KOPT-K1 (cell line): ENCODE measurements around the gene ATCAY.
"Not testable (repeated sequence)": the region's sequence is repeated elsewhere in the genome, so short reads cannot be mapped to it uniquely, and the experiment has no call there.

Source experiments
- H3K27ac ChIP-seq: fragments of 200-600 bp; sonication (generic); 2 replicates; pipeline ENCODE4 v1.5.1; 2016; ENCODE audit warnings: antibody characterized with exemption, mild to moderate bottlenecking, low read depth, low read length; ENCODE audit not compliant: poor library complexity, severe bottlenecking
- H3K36me3 ChIP-seq: fragments of 200-600 bp; sonication (generic); 2 replicates; pipeline ENCODE4 v1.5.1; 2017; ENCODE audit warnings: antibody characterized with exemption, mild to moderate bottlenecking, low read length, moderate library complexity; ENCODE audit not compliant: insufficient read depth
- H3K9me3 ChIP-seq: fragments of 200-600 bp; sonication (generic); 2 replicates; pipeline ENCODE4 v1.5.1; 2017; ENCODE audit warnings: antibody characterized with exemption, low read length, mild to moderate bottlenecking; ENCODE audit not compliant: insufficient read depth, poor library complexity, severe bottlenecking

ATCAY gene

DNA sequence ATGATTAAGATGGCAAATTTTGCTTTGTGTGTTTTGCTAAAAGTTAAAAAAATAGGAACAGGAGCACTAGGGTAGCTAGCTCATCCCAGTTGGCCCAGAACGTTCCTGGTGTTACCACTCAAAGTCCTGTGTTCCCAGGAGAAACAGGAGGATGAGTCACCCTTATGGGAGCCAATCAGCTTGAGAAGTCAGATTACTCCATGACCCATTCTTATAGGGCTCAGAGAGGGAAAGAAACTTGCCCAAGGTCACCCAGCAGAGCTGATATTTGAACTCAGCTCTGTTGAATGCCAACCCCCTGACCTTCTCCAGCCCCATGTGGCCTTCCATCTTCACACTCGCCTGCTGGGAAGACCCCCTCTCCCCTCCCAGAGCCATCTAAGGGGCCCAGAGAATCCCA lies 65.4 kb downstream of the ATCAY start:
- Histone ChIP-seq H3K36me3 (no peaks in the 10 kb centered on the region), H3K27ac (no peak overlapping the region), H3K9me3 (no peaks in the 10 kb centered on the region)

GRCh38 chr19:3947316-3947933 lies 66.9 kb downstream of the ATCAY start:
- not testable (repeated sequence) for H3K9me3 ChIP-seq, H3K36me3 ChIP-seq, H3K27ac ChIP-seq

GRCh38 chr19:3949294-3949693 lies 68.8 kb downstream of the ATCAY start:
- H3K9me3 ChIP-seq = no peaks in the 10 kb centered on the region
- H3K27ac ChIP-seq = no peak overlapping the region

DNA sequence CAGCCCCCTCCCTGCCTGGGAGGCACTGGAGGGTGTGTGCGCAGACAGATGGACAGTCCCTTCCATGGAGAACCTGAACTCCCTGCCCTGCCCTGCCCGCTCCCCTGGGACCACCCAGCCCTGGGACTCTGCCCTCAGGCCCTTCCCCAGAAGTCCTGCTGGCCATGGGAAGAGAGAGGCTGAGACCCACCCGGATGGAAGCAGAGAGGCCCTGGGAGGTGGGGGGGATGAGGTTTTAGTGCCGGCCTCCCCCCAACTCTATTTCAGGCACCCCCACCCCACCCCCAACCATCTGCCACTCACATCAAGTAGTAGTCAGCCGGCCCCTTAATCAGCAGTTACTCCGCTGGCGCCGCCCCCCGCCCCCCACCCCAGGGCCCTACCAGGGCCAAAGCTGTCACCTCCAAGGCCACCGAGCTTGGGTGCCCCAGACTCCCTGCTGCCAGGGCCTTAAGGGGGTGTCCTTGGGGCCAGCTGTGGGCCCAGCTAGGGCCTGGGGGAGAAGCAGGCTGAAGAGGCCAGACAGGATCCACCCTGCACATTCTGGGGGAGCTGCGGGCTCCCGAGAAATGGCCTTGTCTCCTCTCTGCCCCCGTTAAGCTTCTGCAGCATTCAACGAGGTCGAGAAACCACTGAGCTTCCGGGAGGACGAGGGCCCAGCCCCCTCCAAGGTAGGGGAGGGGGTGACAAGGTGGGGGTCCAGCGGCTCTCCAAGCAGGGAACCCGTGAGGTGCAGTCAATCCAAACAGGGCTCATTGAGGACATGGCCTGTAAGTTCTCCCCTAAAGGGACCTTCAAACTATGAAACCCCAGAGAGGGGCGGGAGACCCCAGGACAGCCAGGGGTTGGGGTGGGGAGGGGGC lies 69.7 kb downstream of the ATCAY start:
- Histone ChIP-seq H3K36me3 (no peaks in the 10 kb centered on the region), H3K27ac (no peak overlapping the region), H3K9me3 (no peaks in the 10 kb centered on the region)

More at GRCh38 chr19:3949294-3949693, 68.8 kb downstream of the ATCAY start:
- no peaks in the 10 kb centered on the region for H3K36me3 ChIP-seq

- Histone ChIP-seq H3K27ac (no peak overlapping the region), H3K36me3 (no peaks in the 10 kb centered on the region; the same call in 1 of the 2 replicates), H3K9me3 (no peaks in the 10 kb centered on the region)
These were observed 70.7 kb downstream of the ATCAY start for GRCh38 chr19:3950871-3951861.

GRCh38 chr19:3952755-3953276 lies 72.3 kb downstream of the ATCAY start:
- not testable (repeated sequence) for H3K36me3 ChIP-seq, H3K27ac ChIP-seq

DNA sequence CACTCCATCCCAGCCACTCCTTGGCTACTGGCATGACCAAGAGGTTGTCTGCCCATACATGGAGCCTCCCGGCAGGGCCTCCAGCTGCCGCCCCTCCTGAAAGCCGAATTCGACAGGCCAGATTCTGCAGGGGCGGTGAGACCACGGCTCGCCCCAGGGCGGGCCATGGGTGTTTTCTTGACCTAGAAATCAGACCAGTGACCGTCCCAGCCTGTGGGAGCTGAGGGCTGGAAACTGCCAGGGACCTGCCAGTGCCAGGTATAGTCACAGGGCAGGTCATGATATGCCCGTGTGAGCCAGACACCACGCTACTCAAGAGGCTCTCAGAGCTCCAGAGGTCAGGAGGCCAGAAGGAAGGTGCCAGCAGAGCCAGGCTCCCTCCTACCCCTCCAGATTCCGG lies 73.6 kb downstream of the ATCAY start:
- Histone ChIP-seq H3K36me3 (peaks cover 22% of the 10 kb centered on the region), H3K27ac (no peak overlapping the region), H3K9me3 (no peaks in the 10 kb centered on the region)

More at GRCh38 chr19:3952755-3953276, 72.3 kb downstream of the ATCAY start:
- not testable (repeated sequence) for H3K9me3 ChIP-seq

DNA sequence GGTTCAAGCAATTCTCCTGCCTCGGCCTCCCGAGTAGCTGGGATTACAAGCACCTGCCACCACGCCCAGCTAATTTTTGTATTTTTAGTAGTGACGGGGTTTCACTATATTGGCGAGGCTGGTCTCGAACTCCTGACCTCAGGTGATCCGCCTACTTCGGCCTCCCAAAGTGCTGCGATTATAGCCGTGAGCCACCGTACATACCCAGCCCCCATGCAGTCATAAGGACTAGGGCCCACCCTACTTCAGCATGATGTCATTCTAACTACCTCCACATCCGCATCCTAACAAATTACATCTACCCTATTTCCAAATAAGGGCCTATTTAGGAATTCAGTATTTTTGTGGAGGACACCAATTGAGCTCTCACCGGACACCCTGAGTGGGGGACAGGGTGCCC lies 74.8 kb downstream of the ATCAY start:
- not testable (repeated sequence) for H3K9me3 ChIP-seq, H3K27ac ChIP-seq
- peaks cover 32% of the 10 kb centered on the region for H3K36me3 ChIP-seq

GRCh38 chr19:3955688-3956087 lies 75.2 kb downstream of the ATCAY start:
- H3K27ac ChIP-seq = no peak overlapping the region
- no peaks in the 10 kb centered on the region for H3K9me3 ChIP-seq
- peaks cover 37% of the 10 kb centered on the region for H3K36me3 ChIP-seq

DNA sequence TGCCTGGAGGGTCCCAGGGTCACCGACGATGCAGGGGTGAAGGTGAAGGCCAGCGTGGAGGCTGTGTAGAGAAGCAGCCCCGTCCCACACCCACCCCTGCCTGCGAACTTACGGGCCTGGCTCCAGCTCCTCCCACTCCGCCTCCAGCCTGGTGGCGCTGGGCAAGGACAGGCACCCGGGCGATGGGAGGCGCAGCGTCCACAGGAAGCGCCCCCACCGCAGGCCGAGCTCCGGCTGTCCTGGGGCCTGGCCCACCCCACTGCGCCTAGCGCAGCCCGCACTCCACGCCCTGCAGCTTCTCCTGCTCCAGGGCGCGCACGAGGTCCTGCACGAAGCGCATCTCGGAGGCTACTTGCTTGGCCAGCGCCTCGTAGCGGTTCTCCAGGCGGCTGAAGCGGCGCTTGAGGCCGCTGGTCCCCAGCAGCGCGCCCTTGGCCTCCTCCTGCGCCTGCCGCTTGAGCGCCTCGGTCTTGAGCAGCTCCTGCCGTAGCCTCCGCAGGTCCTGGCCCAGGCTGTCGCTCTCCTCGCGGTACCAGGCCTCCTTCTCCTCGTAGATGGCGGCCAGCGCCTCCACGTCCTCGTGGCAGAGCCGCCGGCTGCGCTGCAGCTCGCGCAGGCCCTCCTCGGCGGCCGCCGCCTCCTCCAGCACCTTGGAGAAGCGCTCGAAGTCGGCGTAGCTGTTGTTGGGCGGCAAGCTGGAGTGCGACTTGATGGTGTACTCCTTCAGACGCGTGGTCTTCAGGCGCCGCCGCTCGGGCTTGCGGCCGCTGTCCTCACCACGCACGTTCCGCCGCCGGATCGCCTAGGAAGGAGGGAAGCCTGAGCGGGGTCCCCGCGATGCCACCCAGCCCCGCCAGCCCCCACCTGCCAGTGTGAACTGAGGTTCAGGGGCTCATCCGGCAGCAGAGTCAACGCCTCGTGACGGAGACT lies 78.6 kb downstream of the ATCAY start:
- Histone ChIP-seq H3K27ac (no peak overlapping the region), H3K36me3 (peaks cover 70% of the 10 kb centered on the region), H3K9me3 (no peaks in the 10 kb centered on the region)

- H3K36me3 ChIP-seq = peaks cover 72% of the 10 kb centered on the region
- no peaks in the 10 kb centered on the region for H3K9me3 ChIP-seq
- H3K27ac ChIP-seq = no peak overlapping the region
These were observed 79.3 kb downstream of the ATCAY start for GRCh38 chr19:3959766-3960131.

- Histone ChIP-seq H3K9me3 (no peaks in the 10 kb centered on the region), H3K27ac (no peak overlapping the region), H3K36me3 (peaks cover 78% of the 10 kb centered on the region)
These were observed 80.5 kb downstream of the ATCAY start for GRCh38 chr19:3961007-3961406.

- Histone ChIP-seq H3K27ac (no peak overlapping the region), H3K36me3 (peaks cover 85% of the 10 kb centered on the region), H3K9me3 (no peaks in the 10 kb centered on the region)
These were observed 83.2 kb downstream of the ATCAY start for GRCh38 chr19:3963458-3964255.
